Sigmoid colon (tissue), 7 donors: ENCODE measurements around the gene LONP2. TPM values are rescaled to one million over a fixed set of nuclear protein-coding genes. Genes with fewer than 3 reads are reported as not detected.
"Not testable (repeated sequence)": the region's sequence is repeated elsewhere in the genome, so short reads cannot be mapped to it uniquely, and the experiment has no call there.

ENCODE experiments used
- DNase-seq: peaks from one replicate; pipeline ENCODE4 v3.0.0-alpha.2; 2019
- H3K27ac ChIP-seq, 4 donors: fragments of 200-600 bp; sonication (generic); one replicate each; pipeline ENCODE4 v1.5.1; 2016 to 2019; ENCODE audit warnings: mild to moderate bottlenecking in 1 of 4
- H3K27me3 ChIP-seq, 3 donors: fragments of 200-600 bp; sonication (generic); one replicate each; pipeline ENCODE4 v1.5.1; 2019; ENCODE audit warnings: mild to moderate bottlenecking in 1 of 3
- H3K36me3 ChIP-seq, 4 donors: fragments of 200-600 bp; sonication (generic); one replicate each; pipeline ENCODE4 v1.5.1; 2016 to 2019
- H3K4me1 ChIP-seq, 4 donors: fragments of 200-600 bp; sonication (generic); one replicate each; pipeline ENCODE4 v1.5.1; 2017 to 2019
- H3K4me3 ChIP-seq, 4 donors: fragments of 200-600 bp; sonication (generic); one replicate each; pipeline ENCODE4 v1.5.1; 2017 to 2019; ENCODE audit warnings: mild to moderate bottlenecking in 2 of 4, moderate library complexity in 1 of 4
- H3K9me3 ChIP-seq, 4 donors: fragments of 200-600 bp in 3 of 4; sonication (generic) in 3 of 4; one replicate each; pipeline versions ENCODE4 v1.5.1 to v1.6.1; 2013 to 2019
- EP300 ChIP-seq, 4 donors: sonication (generic); formaldehyde crosslinking; IDR thresholded peaks; one replicate each; pipeline ENCODE4 v1.6.1; 2017; ENCODE audit warnings: antibody characterized with exemption in 4 of 4
- POLR2A ChIP-seq, 2 donors: fragments of 450-650 bp; IDR thresholded peaks; one replicate each; pipeline ENCODE4 v1.6.1; 2016; ENCODE audit warnings: antibody characterized with exemption in 2 of 2, mild to moderate bottlenecking in 2 of 2, moderate library complexity in 2 of 2
- POLR2AphosphoS5 ChIP-seq, 4 donors: sonication (generic); formaldehyde crosslinking; IDR thresholded peaks; one replicate each; pipeline ENCODE4 v1.6.1; 2017; ENCODE audit warnings: antibody characterized with exemption in 4 of 4
- WGBS, 2 donors: extraction: QIAGEN DNeasy Blood & Tissue Kit; methylation state at CpG; one replicate each; pipeline ENCODE4 v1.1.7; 2013; 5-methylcytosine and 5-hydroxymethylcytosine counted together
- intact Hi-C: fragments of 100-400 bp; cut with DNase I; formaldehyde crosslinking; loops from one replicate; pipeline ENCODE4 v1.15.1; 2023
- polyA plus RNA-seq, 3 donors: library from polyadenylated mRNA; stranded (reverse); fragments of 200-250 nt; gene quantifications; one replicate each; pipeline ENCODE4 v1.2.3, GENCODE V29; 2013
- total RNA-seq, 4 donors: library from RNA; depleted of rRNA; stranded (reverse); fragments of >200 nt; gene quantifications; one replicate each; pipeline ENCODE4 v1.1.0, GENCODE V29; 2016
- TF ChIP-seq, protein P1 (sequence below), 4 experiments: fragments of 450-650 bp in 3 of 4; fragments of 200-600 bp in 1 of 4; IDR thresholded peaks; one replicate each; pipeline ENCODE4 v1.5.1; 2016 to 2019; ENCODE audit warnings: antibody characterized with exemption in 4 of 4, mild to moderate bottlenecking in 3 of 4, moderate library complexity in 2 of 4
- donor health status: healthy with polysubstance abuse.
- donor health status: Bipolar disorder and iron deficiency.
- donor health status: healthy.

The LONP2 gene
- total and polyA plus RNA-seq, 7 donors: 14.4 to 60.3 (median 42.3) TPM

DNA sequence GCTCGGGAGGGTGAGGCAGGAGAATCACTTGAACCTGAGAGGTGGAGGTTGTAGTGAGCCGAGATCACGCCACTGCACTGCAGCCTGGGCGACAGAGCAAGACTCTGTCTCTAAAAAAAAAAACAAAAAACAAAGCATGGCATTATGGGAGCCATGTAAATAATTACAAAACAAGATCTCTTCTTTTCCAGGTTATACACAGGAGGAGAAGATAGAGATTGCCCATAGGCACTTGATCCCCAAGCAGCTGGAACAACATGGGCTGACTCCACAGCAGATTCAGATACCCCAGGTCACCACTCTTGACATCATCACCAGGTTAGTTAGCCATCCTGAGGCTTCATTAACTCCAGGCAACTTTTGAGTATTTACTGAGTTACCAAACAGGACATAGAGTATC lies 55.4 kb downstream of the LONP2 start:
- H3K27ac ChIP-seq: no peak overlapping the region
- TF ChIP-seq POLR2A (IDR thresholded peaks at IDR 0.05): no peak
- TF ChIP-seq POLR2AphosphoS5 (IDR thresholded peaks at IDR 0.05): no peak
- TF ChIP-seq, protein P1, sequence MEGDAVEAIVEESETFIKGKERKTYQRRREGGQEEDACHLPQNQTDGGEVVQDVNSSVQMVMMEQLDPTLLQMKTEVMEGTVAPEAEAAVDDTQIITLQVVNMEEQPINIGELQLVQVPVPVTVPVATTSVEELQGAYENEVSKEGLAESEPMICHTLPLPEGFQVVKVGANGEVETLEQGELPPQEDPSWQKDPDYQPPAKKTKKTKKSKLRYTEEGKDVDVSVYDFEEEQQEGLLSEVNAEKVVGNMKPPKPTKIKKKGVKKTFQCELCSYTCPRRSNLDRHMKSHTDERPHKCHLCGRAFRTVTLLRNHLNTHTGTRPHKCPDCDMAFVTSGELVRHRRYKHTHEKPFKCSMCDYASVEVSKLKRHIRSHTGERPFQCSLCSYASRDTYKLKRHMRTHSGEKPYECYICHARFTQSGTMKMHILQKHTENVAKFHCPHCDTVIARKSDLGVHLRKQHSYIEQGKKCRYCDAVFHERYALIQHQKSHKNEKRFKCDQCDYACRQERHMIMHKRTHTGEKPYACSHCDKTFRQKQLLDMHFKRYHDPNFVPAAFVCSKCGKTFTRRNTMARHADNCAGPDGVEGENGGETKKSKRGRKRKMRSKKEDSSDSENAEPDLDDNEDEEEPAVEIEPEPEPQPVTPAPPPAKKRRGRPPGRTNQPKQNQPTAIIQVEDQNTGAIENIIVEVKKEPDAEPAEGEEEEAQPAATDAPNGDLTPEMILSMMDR (IDR thresholded peaks at IDR 0.05): no peak
- no peak for TF ChIP-seq EP300 (IDR thresholded peaks at IDR 0.05)
- H3K36me3 ChIP-seq: peaks cover 16 to 88% (median 31%) of the 10 kb centered on the region in 4 donors
- DNase-seq: no peak
- intact Hi-C loops: no loop called here
- no peak overlapping the region for H3K4me3 ChIP-seq
- no peaks in the 10 kb centered on the region for H3K4me1 ChIP-seq
- H3K27me3 ChIP-seq: no peaks in the 10 kb centered on the region
- WGBS, 2 donors: 98 to 99% methylated on average over 4 of the region's 4 CpGs
- no peaks in the 10 kb centered on the region for H3K9me3 ChIP-seq

DNA sequence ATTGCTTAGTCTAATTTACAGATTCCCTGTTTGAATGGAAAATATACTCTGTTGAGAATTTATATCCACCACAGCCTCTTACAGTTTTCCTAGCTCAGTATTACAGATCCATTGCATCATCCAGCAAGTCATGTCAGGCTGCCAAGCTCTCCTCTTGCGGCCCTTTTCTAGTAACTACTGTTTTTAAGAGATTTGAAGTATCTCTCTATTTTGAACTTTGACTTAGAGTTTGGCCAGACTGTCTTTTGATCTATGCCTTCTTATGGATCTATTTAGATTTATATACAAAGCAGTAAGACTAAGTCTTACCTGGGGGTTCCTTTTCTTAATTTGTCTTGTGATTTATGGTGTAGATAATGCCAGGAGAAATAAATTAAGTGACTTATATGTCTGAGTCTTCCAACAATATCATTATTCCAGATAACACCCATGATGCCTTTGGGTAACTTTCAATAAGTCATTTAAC lies 56.3 kb downstream of the LONP2 start:
- Histone ChIP-seq H3K36me3 (peaks cover 16 to 97% (median 35%) of the 10 kb centered on the region in 4 donors), H3K4me3 (no peak overlapping the region), H3K4me1 (no peaks in the 10 kb centered on the region), H3K27me3 (no peaks in the 10 kb centered on the region), H3K27ac (no peak overlapping the region), H3K9me3 (no peaks in the 10 kb centered on the region)
- WGBS, 2 donors: 82 to 86% methylated on average over 1 of the region's 1 CpG
- TF ChIP-seq POLR2A (IDR thresholded peaks at IDR 0.05): no peak
- TF ChIP-seq EP300 (IDR thresholded peaks at IDR 0.05): no peak
- no peak for TF ChIP-seq POLR2AphosphoS5 (IDR thresholded peaks at IDR 0.05)
- TF ChIP-seq, protein P1 (IDR thresholded peaks at IDR 0.05): no peak
- intact Hi-C loops: no loop called here
- no peak for DNase-seq

DNA sequence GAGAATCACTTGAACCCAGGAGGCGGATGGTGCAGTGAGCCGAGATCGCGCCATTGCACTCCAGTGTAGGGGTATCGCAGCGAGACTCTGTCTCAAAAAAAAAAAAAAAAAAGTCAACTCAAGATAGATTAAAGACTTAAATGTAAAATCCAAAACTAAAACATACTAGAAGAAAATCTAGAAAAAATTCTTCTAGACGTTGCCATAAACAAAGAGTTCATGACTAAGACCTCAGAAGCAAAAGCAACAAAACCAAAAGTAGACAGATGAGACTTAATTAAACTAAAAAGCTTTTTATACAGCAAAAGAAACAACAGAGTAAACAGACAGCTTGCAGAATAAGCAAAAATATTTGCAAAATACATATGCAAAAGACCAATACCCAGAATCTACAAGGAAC lies 64.4 kb downstream of the LONP2 start:
- intact Hi-C loops: no loop called here
- peaks cover 0 to 97% (median 21%) of the 10 kb centered on the region in 4 donors for H3K36me3 ChIP-seq
- 97 to 98% methylated on average over 7 of the region's 7 CpGs for WGBS, 2 donors
- no peaks in the 10 kb centered on the region for H3K4me1 ChIP-seq
- peaks cover 0 to 19% (median 11%) of the 10 kb centered on the region in 4 donors for H3K9me3 ChIP-seq
- no peak overlapping the region for H3K4me3 ChIP-seq
- TF ChIP-seq POLR2A (IDR thresholded peaks at IDR 0.05): no peak
- TF ChIP-seq POLR2AphosphoS5 (IDR thresholded peaks at IDR 0.05): no peak
- no peak for TF ChIP-seq EP300 (IDR thresholded peaks at IDR 0.05)
- TF ChIP-seq, protein P1 (IDR thresholded peaks at IDR 0.05): no peak
- H3K27me3 ChIP-seq: no peaks in the 10 kb centered on the region
- DNase-seq: no peak
- no peak overlapping the region for H3K27ac ChIP-seq

DNA sequence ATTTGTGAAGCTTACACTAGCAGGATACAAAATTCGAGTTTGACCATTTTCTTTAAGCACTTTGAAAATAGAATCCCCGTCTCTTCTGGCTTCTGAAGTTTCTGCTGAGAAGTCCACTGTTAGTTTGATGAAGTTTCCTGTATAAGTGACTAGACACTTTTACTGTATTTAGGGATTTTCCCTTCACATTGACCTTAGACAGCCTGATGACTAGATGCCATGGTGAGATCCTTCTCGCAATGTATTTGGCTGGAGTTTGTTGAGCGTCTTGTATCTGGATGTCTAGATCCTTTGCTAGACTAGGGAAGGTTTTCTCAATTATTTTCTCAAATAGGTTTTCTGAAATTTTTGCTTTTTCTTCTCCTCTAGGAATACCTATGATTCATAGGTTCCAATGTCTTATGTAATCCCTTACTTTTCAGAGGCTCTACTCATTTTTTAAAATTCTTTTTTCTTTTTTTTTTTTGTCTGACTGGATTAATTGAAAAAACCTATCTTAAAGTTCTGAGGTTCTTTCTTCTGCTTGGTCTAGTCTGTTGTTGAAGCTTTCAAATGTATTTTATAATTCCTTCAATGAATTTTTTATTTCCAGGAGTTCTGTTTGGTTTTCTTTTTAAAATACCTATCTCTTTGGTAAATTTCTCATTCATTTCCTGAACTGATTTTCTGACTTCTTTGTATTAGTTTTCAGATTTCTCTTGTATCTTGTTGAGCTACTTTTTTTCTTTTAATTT lies 67.0 kb downstream of the LONP2 start:
- no peak overlapping the region for H3K27ac ChIP-seq
- DNase-seq: no peak
- H3K36me3 ChIP-seq: peaks cover 0 to 78% (median 8%) of the 10 kb centered on the region in 4 donors
- WGBS, 2 donors: 99% methylated on average over 4 of the region's 4 CpGs
- H3K4me3 ChIP-seq: no peak overlapping the region
- TF ChIP-seq POLR2AphosphoS5 (IDR thresholded peaks at IDR 0.05) (no peak), POLR2A (IDR thresholded peaks at IDR 0.05) (no peak), EP300 (IDR thresholded peaks at IDR 0.05) (no peak)
- TF ChIP-seq, protein P1 (IDR thresholded peaks at IDR 0.05): no peak
- no peaks in the 10 kb centered on the region for H3K4me1 ChIP-seq
- H3K27me3 ChIP-seq: no peaks in the 10 kb centered on the region
- H3K9me3 ChIP-seq: peaks cover 0 to 19% (median 11%) of the 10 kb centered on the region in 4 donors
- intact Hi-C loops: no loop called here

DNA sequence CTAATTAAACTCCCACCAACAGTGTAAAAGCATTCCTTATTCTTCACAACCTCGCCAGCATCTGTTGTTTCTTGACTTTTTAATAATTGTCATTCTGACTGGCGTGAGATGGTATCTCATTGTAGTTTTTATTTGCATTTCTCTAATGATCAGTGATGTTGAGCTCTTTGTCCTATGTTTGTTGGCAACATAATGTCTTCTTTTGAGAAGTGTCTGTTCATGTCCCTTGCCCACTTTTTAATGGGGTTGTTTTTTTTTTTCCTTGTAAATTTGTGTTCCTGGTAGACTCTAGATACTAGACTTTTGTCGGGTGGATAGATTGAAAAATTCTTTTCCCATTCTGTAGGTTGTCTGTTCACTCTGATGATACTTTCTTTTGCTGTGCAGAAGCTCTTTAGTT lies 69.8 kb downstream of the LONP2 start:
- WGBS, 2 donors: 98 to 100% methylated on average over 3 of the region's 3 CpGs
- intact Hi-C loops: not testable (repeated sequence)

More for the DNA sequence above, 69.8 kb downstream of the LONP2 start:
- H3K27me3 ChIP-seq, H3K4me1 ChIP-seq, DNase-seq, H3K27ac ChIP-seq, H3K4me3 ChIP-seq: not testable (repeated sequence)
- Histone ChIP-seq H3K36me3 (peaks cover 0 to 53% (median 8%) of the 10 kb centered on the region in 4 donors), H3K9me3 (peaks cover 0 to 16% (median 11%) of the 10 kb centered on the region in 4 donors)
